ENCODE results near the gene PRR33.

PRR33 gene

GRCh38 chr11:1916986-1917522 lies 25.4 kb upstream of the PRR33 start:
- no peaks in the 10 kb centered on the region for H3K9me3 ChIP-seq (ENCODE audit: control insufficient read depth, low read length)
- 75% methylated on average over 8 of the region's 8 CpGs for WGBS
- H3K23ac ChIP-seq (ENCODE audit: low read length in 2 of 2), result no peak overlapping the region
- no peak overlapping the region for H2BK12ac ChIP-seq (ENCODE audit: low read length in 2 of 2)
- peak overlapping the region; percentile 30 for H3K9ac ChIP-seq (ENCODE audit: low read length)
- no peak overlapping the region for H4K91ac ChIP-seq (ENCODE audit: low read length)
- no peak overlapping the region for H3K14ac ChIP-seq (ENCODE audit: low read length in 2 of 2)
- H2AK5ac ChIP-seq (ENCODE audit: low read length, severe bottlenecking), result no peak overlapping the region
- no peaks in the 10 kb centered on the region for H3K79me1 ChIP-seq (replicated peaks; ENCODE audit: low read length, poor library complexity, severe bottlenecking)
- H3K18ac ChIP-seq (ENCODE audit: low read depth in 1 of 2, low read length in 2 of 2), result no peak overlapping the region
- no peak overlapping the region for H4K8ac ChIP-seq (ENCODE audit: low read length)
- peak overlapping the region in 1 of 2 experiments; percentile 21 for H3K4ac ChIP-seq (ENCODE audit: low read depth in 1 of 2, low read length in 2 of 2)
- DNase-seq, result no peak
- no peak overlapping the region for H3K4me3 ChIP-seq (ENCODE audit: insufficient read depth in 1 of 2, low read depth in 1 of 2, low read length in 2 of 2)
- H3K27ac ChIP-seq (ENCODE audit: low read length, poor library complexity, severe bottlenecking), result no peak overlapping the region
- peaks cover 9 to 32% of the 10 kb centered on the region in 2 experiments for H3K27me3 ChIP-seq (ENCODE audit: control insufficient read depth in 1 of 2, insufficient read depth in 1 of 2, low read length in 2 of 2)
- peaks cover 2% of the 10 kb centered on the region for H3K4me1 ChIP-seq (ENCODE audit: control insufficient read depth, insufficient read depth, low read depth, low read length)
- no peak overlapping the region for H3K4me2 ChIP-seq (ENCODE audit: low read length, poor library complexity, severe bottlenecking)
- H2BK15ac ChIP-seq (ENCODE audit: low read depth, poor library complexity, severe bottlenecking), result no peak overlapping the region
- H2BK5ac ChIP-seq (ENCODE audit: low read depth, low read length, poor library complexity, severe bottlenecking), result no peak overlapping the region
- no peaks in the 10 kb centered on the region for H3K36me3 ChIP-seq (ENCODE audit: control insufficient read depth in 1 of 2, insufficient read depth in 2 of 2, low read depth in 1 of 2, low read length in 2 of 2)
- H2BK120ac ChIP-seq (ENCODE audit: low read depth, low read length), result no peak overlapping the region
- no peak overlapping the region for H2AFZ ChIP-seq (ENCODE audit: low read depth, low read length)

- no peaks in the 10 kb centered on the region for H3K4me1 ChIP-seq (ENCODE audit: control insufficient read depth, insufficient read depth, low read depth, low read length)
- no peak overlapping the region for H3K18ac ChIP-seq (ENCODE audit: low read depth in 1 of 2, low read length in 2 of 2)
- 78% methylated on average over 13 of the region's 14 CpGs for WGBS
- no peaks in the 10 kb centered on the region for H3K79me1 ChIP-seq (replicated peaks; ENCODE audit: low read length, poor library complexity, severe bottlenecking)
- no peak overlapping the region for H2BK5ac ChIP-seq (ENCODE audit: low read depth, low read length, poor library complexity, severe bottlenecking)
- no peak overlapping the region for H3K4ac ChIP-seq (ENCODE audit: low read depth in 1 of 2, low read length in 2 of 2)
- H4K91ac ChIP-seq (ENCODE audit: low read length), result no peak overlapping the region
- H3K36me3 ChIP-seq (ENCODE audit: control insufficient read depth in 1 of 2, insufficient read depth in 2 of 2, low read depth in 1 of 2, low read length in 2 of 2), result no peaks in the 10 kb centered on the region
- no peak overlapping the region for H2BK12ac ChIP-seq (ENCODE audit: low read length in 2 of 2)
- no peak overlapping the region for H3K14ac ChIP-seq (ENCODE audit: low read length in 2 of 2)
- no peak overlapping the region for H2AK5ac ChIP-seq (ENCODE audit: low read length, severe bottlenecking)
- H4K8ac ChIP-seq (ENCODE audit: low read length), result no peak overlapping the region
- no peak overlapping the region for H2AFZ ChIP-seq (ENCODE audit: low read depth, low read length)
- peak overlapping the region; percentile 30 for H3K9ac ChIP-seq (ENCODE audit: low read length)
- H3K4me2 ChIP-seq (ENCODE audit: low read length, poor library complexity, severe bottlenecking), result no peak overlapping the region
- H3K27me3 ChIP-seq (ENCODE audit: control insufficient read depth in 1 of 2, insufficient read depth in 1 of 2, low read length in 2 of 2), result peaks cover 4 to 30% of the 10 kb centered on the region in 2 experiments
- H3K27ac ChIP-seq (ENCODE audit: low read length, poor library complexity, severe bottlenecking), result no peak overlapping the region
- H3K4me3 ChIP-seq (ENCODE audit: insufficient read depth in 1 of 2, low read depth in 1 of 2, low read length in 2 of 2), result no peak overlapping the region
- no peak overlapping the region for H2BK15ac ChIP-seq (ENCODE audit: low read depth, poor library complexity, severe bottlenecking)
- no peak for DNase-seq
- no peaks in the 10 kb centered on the region for H3K9me3 ChIP-seq (ENCODE audit: control insufficient read depth, low read length)
- H3K23ac ChIP-seq (ENCODE audit: low read length in 2 of 2), result no peak overlapping the region
- no peak overlapping the region for H2BK120ac ChIP-seq (ENCODE audit: low read depth, low read length)
Measured at GRCh38 chr11:1916132-1916985, 24.7 kb upstream of the PRR33 start.

GRCh38 chr11:1915795-1916131 lies 24.1 kb upstream of the PRR33 start:
- Histone ChIP-seq H3K27ac (ENCODE audit: low read length, poor library complexity, severe bottlenecking) (no peak overlapping the region), H3K14ac (ENCODE audit: low read length in 2 of 2) (no peak overlapping the region), H3K9ac (ENCODE audit: low read length) (no peak overlapping the region), H2BK120ac (ENCODE audit: low read depth, low read length) (no peak overlapping the region), H2BK5ac (ENCODE audit: low read depth, low read length, poor library complexity, severe bottlenecking) (no peak overlapping the region), H2BK15ac (ENCODE audit: low read depth, poor library complexity, severe bottlenecking) (no peak overlapping the region), H3K4me2 (ENCODE audit: low read length, poor library complexity, severe bottlenecking) (no peak overlapping the region), H2AFZ (ENCODE audit: low read depth, low read length) (no peak overlapping the region), H3K9me3 (ENCODE audit: control insufficient read depth, low read length) (no peaks in the 10 kb centered on the region), H3K36me3 (ENCODE audit: control insufficient read depth in 1 of 2, insufficient read depth in 2 of 2, low read depth in 1 of 2, low read length in 2 of 2) (no peaks in the 10 kb centered on the region), H2AK5ac (ENCODE audit: low read length, severe bottlenecking) (no peak overlapping the region), H3K27me3 (ENCODE audit: control insufficient read depth in 1 of 2, insufficient read depth in 1 of 2, low read length in 2 of 2) (peaks cover 4 to 30% of the 10 kb centered on the region in 2 experiments), H4K8ac (ENCODE audit: low read length) (no peak overlapping the region), H3K23ac (ENCODE audit: low read length in 2 of 2) (no peak overlapping the region), H3K4me3 (ENCODE audit: insufficient read depth in 1 of 2, low read depth in 1 of 2, low read length in 2 of 2) (no peak overlapping the region), H3K79me1 (replicated peaks; ENCODE audit: low read length, poor library complexity, severe bottlenecking) (no peaks in the 10 kb centered on the region), H3K4ac (ENCODE audit: low read depth in 1 of 2, low read length in 2 of 2) (no peak overlapping the region), H3K4me1 (ENCODE audit: control insufficient read depth, insufficient read depth, low read depth, low read length) (no peaks in the 10 kb centered on the region), H2BK12ac (ENCODE audit: low read length in 2 of 2) (no peak overlapping the region), H3K18ac (ENCODE audit: low read depth in 1 of 2, low read length in 2 of 2) (no peak overlapping the region), H4K91ac (ENCODE audit: low read length) (no peak overlapping the region)
- DNase-seq, result no peak
- WGBS, result 84% methylated on average over 2 of the region's 2 CpGs

GRCh38 chr11:1913271-1914060 lies 21.8 kb upstream of the PRR33 start:
- Histone ChIP-seq H3K9ac (ENCODE audit: low read length) (no peak overlapping the region), H3K14ac (ENCODE audit: low read length in 2 of 2) (peak overlapping the region in 1 of 2 experiments; percentile 4), H2BK120ac (ENCODE audit: low read depth, low read length) (no peak overlapping the region), H3K4me3 (ENCODE audit: insufficient read depth in 1 of 2, low read depth in 1 of 2, low read length in 2 of 2) (no peak overlapping the region), H3K79me1 (replicated peaks; ENCODE audit: low read length, poor library complexity, severe bottlenecking) (no peaks in the 10 kb centered on the region), H3K4me1 (ENCODE audit: control insufficient read depth, insufficient read depth, low read depth, low read length) (no peaks in the 10 kb centered on the region), H3K27ac (ENCODE audit: low read length, poor library complexity, severe bottlenecking) (no peak overlapping the region), H2AFZ (ENCODE audit: low read depth, low read length) (no peak overlapping the region), H3K18ac (ENCODE audit: low read depth in 1 of 2, low read length in 2 of 2) (no peak overlapping the region), H2BK15ac (ENCODE audit: low read depth, poor library complexity, severe bottlenecking) (no peak overlapping the region), H4K91ac (ENCODE audit: low read length) (no peak overlapping the region), H2AK5ac (ENCODE audit: low read length, severe bottlenecking) (no peak overlapping the region), H3K4me2 (ENCODE audit: low read length, poor library complexity, severe bottlenecking) (no peak overlapping the region), H4K8ac (ENCODE audit: low read length) (no peak overlapping the region), H2BK5ac (ENCODE audit: low read depth, low read length, poor library complexity, severe bottlenecking) (no peak overlapping the region), H2BK12ac (ENCODE audit: low read length in 2 of 2) (no peak overlapping the region), H3K23ac (ENCODE audit: low read length in 2 of 2) (no peak overlapping the region), H3K4ac (ENCODE audit: low read depth in 1 of 2, low read length in 2 of 2) (no peak overlapping the region), H3K9me3 (ENCODE audit: control insufficient read depth, low read length) (no peaks in the 10 kb centered on the region), H3K27me3 (ENCODE audit: control insufficient read depth in 1 of 2, insufficient read depth in 1 of 2, low read length in 2 of 2) (peaks cover 4 to 16% of the 10 kb centered on the region in 2 experiments), H3K36me3 (ENCODE audit: control insufficient read depth in 1 of 2, insufficient read depth in 2 of 2, low read depth in 1 of 2, low read length in 2 of 2) (no peaks in the 10 kb centered on the region)
- 92% methylated on average over 31 of the region's 31 CpGs for WGBS
- DNase-seq, result no peak

All from mesenchymal stem cell (in vitro differentiated cells and primary cell).